HG02970 (cell line): ENCODE results near the gene HOXC9.

Source experiments
- ATAC-seq: cut with Tn5 transposase; IDR thresholded peaks from one replicate; pipeline ENCODE4 v1.9.1; 2021; ENCODE audit warnings: mild to moderate bottlenecking, moderate library complexity, moderate number of reproducible peaks; ENCODE audit not compliant: unreplicated experiment, low FRiP score

HOXC9 gene

GRCh38 chr12:54000116-54001114 lies at the start of gene HOXC9:
HOXC9 (plus strand) TSS chr12:54000161; CDS start chr12:54000189, 28 bp downstream.
- ATAC-seq, result no peak

- no peak for ATAC-seq
These were observed 49.6 kb upstream of the HOXC9 start for GRCh38 chr12:53950437-53950773.

DNA sequence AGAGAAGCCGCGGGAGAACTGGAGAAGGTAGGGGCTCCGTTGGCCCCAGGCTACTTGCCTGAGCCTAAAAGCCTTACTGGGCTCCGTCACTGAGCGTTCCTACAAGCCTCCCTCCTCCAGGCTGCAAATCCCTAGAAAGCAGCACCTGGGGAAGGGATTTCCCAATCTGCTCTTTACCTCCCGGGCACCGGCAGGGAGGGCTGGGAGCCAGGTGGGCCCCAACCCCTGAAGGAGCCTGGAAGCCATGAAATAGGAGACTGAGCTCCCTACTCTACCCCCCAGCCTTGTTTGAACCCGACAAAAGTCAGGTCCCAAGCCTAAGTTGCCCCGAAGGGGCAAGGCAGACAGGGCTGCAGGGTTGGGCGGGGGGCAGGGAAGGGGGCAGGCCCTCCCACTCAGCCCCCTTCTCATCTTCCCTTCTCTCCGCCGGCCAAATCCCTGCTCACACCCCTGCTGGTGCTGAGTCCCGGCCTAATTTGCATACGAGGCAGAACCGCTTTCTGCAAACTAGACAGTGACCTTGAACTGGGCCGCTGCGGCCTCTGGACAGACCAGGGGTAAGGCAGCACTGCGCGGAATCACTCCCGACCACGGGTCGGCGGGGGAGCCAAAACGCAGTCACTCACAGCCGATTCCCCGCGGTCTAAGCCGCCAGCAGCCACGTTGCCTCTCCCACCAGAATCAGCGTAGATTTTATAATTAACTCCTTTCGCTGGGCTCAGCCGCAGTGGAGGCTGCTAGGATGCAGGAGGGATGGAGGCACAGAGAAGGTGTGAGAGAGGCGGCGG lies 49.0 kb upstream of the HOXC9 start:
- ATAC-seq, result no peak

DNA sequence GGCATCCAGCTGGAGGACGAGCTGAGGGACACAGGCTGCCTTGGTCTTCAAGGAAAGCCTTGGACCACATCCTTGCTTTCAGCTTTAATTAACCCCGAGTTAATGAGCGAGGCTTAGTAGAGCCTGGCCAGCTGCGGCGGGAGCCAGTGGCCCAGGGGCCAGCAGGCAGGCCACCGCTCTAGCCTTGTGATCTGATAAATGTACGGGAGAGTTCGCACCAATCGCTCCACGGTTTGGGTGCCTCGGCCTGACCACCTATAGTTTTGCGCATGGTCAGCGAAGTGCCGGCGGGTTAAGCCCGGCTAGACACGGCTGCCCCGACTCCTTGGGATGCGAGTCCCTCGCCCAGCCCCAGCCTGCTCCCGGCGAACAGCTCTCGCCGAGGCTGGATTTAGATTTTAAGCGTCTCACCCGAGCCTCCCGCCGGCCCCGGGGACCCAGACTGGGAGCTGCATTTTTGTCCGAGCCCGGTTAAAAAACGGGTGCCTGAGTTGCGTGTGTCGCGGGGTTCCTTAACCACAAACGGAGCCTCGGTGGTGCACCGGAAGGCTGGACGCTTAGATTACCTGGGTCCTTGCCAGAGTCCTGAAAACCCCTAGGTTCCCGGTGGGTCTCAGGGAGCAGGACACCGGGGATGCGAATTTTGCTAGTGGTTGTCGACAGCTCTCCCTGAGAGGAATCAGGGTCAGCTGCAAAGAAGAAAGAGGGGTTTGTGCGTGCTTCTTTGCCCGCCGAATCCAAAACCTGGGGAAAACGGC lies 48.2 kb upstream of the HOXC9 start:
- ATAC-seq, result no peak

DNA sequence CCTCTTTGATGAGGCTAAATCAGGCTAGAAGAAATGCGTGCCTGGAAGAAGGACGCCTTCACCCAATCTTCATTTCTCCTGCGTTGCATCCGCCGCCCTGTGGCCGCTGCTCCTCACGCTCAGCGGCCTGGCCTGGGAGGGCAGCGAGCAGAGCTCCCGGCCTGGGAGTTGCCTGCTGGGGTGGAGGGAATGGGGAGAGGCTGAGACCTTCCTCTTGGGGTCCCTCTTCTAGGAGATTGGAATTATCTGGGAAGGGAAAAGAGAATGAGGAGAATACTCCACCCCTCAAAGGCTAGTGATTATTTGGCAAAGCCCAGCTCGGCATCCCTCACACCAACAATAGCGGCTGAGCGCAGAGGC lies 47.6 kb upstream of the HOXC9 start:
- ATAC-seq, result no peak

DNA sequence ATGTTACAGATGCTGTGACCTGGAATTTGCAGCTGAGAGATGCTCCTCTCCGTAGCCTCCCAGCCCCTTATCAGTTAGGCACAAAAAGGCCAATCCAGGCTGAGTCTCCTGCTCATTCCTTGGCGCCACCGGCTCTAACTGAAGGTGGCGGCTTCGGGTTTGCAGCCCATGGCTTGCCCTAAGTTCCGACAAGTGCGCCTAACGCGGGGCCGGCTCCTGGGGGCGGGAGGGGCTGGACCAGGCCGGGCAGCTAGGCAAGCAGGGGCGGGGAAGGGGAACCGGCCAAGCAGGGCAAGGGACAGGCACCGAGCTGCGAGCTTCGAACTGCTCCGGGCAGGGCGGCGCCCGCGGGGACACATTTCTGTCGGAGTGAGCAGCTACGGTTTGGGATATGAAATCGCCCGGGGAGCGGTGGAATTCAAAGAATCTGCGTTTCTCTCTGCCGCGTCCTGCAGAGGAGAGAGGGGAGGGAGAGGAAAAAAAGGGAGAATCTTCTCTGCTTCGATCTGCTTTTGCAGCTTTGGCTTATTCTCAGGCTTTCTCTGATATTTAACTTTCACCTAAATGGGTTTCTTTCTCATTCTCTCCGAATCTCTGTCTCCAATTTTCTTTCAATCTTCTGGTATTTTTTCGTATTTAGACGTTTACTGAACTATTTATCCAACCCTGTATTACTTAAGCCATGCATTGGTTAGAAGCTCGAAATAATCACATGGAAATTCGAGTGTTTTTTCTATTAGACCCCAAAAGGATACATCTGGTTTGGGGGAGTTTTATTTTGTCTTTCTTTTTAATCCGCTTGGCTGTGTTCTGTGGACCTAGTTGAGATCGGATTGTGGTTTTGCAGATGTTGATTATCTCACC lies 46.9 kb upstream of the HOXC9 start:
- no peak for ATAC-seq

DNA sequence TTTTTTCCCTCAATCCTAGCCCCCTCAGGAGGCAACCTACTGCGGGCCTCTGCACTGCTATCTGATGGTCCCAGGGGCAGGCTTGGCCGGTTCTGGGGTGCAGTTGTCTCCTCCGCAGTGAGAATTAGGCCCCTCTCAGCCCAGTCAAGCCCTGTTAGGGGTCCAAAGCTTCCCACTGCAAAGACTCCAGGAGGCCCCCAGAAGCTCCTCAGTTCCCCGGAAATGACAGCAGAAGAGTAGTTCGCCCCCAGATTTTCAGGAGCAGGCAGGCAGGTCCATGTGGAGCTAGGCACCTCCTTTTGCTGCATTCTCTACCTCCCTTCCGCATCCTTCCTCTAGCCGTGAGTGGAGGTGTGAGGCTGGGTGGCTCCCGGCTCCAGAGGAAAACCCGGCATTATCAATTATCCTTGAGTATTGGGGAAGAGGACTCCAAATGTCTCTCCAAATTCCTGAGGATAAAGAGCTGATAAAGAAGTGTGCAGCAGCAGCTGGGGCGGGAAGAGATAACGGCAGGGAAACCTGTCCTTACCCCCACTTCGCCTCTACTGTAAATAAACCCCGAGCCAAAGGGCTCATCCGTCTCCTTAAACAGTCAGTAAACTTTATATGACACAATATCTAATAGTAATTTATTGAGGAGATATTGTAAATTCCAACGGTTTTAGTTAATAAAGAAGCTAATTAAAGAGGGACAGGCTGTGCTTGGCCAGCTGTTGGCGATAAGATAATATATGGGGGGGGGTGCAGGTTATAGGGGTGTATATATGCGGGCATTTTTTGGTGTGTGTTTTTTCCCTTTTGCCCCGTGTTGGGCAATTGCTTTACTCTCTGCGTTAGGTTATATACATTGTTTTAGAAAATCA lies 45.9 kb upstream of the HOXC9 start:
- no peak for ATAC-seq

DNA sequence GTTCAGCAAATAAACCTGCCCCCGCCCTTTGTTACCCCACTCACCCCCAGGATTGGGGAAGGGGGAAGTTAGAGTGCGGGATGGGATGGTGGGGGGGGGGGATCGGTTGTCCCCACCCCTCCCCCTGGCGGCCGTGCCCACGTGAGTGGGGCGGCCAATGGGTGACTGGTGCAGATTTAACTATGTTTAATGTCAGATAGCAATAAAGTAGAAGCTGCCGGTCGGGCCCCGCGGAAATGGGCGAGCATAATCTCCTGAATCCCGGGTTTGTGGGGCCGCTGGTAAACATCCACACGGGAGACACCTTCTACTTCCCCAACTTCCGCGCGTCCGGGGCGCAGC lies 45.3 kb upstream of the HOXC9 start, which contains the start of gene HOXC12:
TSS of gene HOXC12 (plus strand) at position 210 of the 342 bp plus-strand sequence. CDS start at position 237, 27 bp downstream.
- ATAC-seq, result no peak

DNA sequence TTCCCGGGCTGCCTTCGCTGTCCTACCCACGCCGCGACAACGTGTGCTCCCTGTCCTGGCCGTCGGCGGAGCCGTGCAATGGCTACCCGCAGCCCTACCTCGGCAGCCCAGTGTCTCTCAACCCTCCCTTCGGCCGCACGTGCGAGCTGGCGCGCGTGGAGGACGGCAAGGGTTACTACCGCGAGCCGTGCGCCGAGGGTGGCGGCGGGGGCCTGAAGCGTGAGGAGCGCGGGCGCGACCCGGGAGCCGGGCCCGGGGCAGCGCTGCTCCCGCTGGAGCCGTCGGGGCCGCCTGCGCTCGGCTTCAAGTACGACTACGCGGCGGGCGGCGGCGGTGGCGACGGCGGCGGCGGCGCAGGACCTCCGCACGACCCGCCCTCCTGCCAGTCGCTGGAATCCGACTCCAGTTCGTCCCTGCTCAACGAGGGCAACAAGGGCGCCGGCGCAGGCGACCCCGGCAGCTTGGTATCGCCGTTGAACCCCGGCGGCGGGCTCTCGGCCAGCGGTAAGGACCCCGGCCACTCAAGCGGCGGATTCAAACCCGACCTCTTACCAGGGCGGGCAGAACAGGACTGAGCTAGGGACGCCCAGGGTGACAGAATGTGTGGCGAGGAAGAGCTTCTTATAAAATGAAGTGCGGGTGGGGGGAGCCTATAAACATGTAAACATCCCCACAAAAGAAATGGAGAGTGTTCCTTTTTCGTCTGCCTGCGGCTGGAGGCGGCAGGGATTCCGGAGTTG lies 44.8 kb upstream of the HOXC9 start:
- ATAC-seq, result no peak

DNA sequence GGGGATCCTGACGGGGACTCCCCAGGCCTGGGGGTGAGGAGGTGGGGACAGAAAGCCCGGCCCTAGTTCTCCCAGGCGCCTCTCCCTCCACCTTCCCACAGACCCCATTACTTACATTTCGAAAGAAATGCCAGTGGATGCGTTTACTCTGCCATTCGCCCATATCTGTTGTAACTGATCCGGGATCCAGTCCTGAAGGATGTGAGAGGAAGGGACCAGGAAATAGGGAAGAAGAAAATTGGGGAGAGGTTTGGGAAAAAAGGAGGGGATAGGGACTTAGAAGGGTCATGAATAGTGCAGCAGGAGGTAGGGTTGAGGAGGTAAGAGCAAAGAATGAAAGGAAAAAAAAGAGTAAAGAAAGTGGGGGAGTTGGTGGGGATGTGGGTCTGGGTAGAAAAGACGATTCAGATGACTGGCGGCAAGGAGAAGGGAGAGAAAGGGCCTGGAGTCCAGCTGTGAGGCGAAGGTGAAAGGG lies 44.1 kb upstream of the HOXC9 start:
- no peak for ATAC-seq

- no peak for ATAC-seq
These were observed 43.6 kb upstream of the HOXC9 start for GRCh38 chr12:53956251-53956887.

GRCh38 chr12:53956914-53957536 lies 42.9 kb upstream of the HOXC9 start:
- ATAC-seq, result no peak

DNA sequence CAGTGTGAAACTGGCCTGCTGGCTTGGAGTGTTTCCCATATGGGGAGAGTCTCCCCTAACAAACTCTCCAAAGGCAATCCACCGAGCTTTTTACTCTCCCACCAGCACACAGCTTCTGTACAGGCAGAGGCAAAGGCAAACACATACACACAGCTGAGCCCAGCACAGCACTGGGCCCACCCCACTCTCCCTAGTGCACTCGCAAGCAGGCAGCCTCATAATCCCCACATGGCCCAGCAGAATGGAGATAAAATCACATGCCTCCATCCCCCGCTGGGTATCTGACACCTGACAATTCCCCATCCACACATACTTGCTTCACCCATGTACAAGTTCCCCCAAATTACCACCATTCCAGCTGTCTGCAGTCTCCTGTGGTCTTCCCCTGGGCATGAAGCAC lies 41.8 kb upstream of the HOXC9 start:
- ATAC-seq, result no peak

- ATAC-seq, result no peak
These were observed 40.6 kb upstream of the HOXC9 start for GRCh38 chr12:53959314-53959713.

GRCh38 chr12:53960187-53961024 lies 39.6 kb upstream of the HOXC9 start:
- ATAC-seq, result no peak

GRCh38 chr12:53961025-53961761 lies 38.8 kb upstream of the HOXC9 start:
- no peak for ATAC-seq
